Ammon's horn (tissue), 1 donor: Measurements from ENCODE around the gene THBS3.
A peak's percentile ranks its signal among the peaks of the same experiment; 100 is the strongest.

Experiments used
- DNase-seq: peaks from one replicate; pipeline ENCODE4 v3.0.0-alpha.2; 2016; ENCODE audit warnings: low spot score

Gene THBS3

GRCh38 chr1:155187456-155187891 lies 20.2 kb downstream of the THBS3 start:
- DNase-seq: no peak

GRCh38 chr1:155186794-155187455 lies 20.8 kb downstream of the THBS3 start:
- no peak for DNase-seq

GRCh38 chr1:155186067-155186793 lies 21.5 kb downstream of the THBS3 start:
- DNase-seq: no peak

GRCh38 chr1:155185783-155186066 lies 22.0 kb downstream of the THBS3 start:
- no peak for DNase-seq

GRCh38 chr1:155184835-155185782 lies 22.6 kb downstream of the THBS3 start:
- no peak for DNase-seq

- no peak for DNase-seq
Measured at GRCh38 chr1:155184351-155184811, 23.3 kb downstream of the THBS3 start.

GRCh38 chr1:155183775-155184221 lies 23.9 kb downstream of the THBS3 start:
- no peak for DNase-seq

GRCh38 chr1:155182052-155182550 lies 25.6 kb downstream of the THBS3 start:
- DNase-seq: no peak

GRCh38 chr1:155181371-155182051 lies 26.2 kb downstream of the THBS3 start:
- no peak for DNase-seq

GRCh38 chr1:155179112-155180031 lies 28.3 kb downstream of the THBS3 start:
- DNase-seq: no peak

- DNase-seq: peak; percentile 14
Measured at GRCh38 chr1:155178441-155179111, 29.1 kb downstream of the THBS3 start.

- DNase-seq: no peak
Measured at GRCh38 chr1:155177918-155178281, 29.8 kb downstream of the THBS3 start.

- no peak for DNase-seq
Measured at GRCh38 chr1:155177192-155177917, 30.3 kb downstream of the THBS3 start.

- peak; percentile 91 for DNase-seq
Measured at GRCh38 chr1:155176544-155177071, 31.1 kb downstream of the THBS3 start.

GRCh38 chr1:155175927-155176371 lies 31.7 kb downstream of the THBS3 start:
- DNase-seq: peak; percentile 39

GRCh38 chr1:155175281-155175926 lies 32.3 kb downstream of the THBS3 start:
- DNase-seq: peak; percentile 12

- peak; percentile 61 for DNase-seq
Measured at GRCh38 chr1:155174324-155175280, 33.1 kb downstream of the THBS3 start.
